PC-9 (cell line): ENCODE measurements around the gene PPP1R7.

Experiments
- EZH2 ChIP-seq: fragments of 200-600 bp; sonication (generic); IDR thresholded peaks from 2 replicates; pipeline ENCODE4 v1.8.0; 2017; ENCODE audit warnings: antibody characterized with exemption, low read depth
- TF ChIP-seq, protein P1 (sequence below): fragments of 200-600 bp; sonication (generic); conservative IDR thresholded peaks from 2 replicates; pipeline ENCODE4 v1.6.1; 2017; ENCODE audit warnings: mixed run types, antibody characterized with exemption, mild to moderate bottlenecking, moderate library complexity

- TF ChIP-seq, protein P1, sequence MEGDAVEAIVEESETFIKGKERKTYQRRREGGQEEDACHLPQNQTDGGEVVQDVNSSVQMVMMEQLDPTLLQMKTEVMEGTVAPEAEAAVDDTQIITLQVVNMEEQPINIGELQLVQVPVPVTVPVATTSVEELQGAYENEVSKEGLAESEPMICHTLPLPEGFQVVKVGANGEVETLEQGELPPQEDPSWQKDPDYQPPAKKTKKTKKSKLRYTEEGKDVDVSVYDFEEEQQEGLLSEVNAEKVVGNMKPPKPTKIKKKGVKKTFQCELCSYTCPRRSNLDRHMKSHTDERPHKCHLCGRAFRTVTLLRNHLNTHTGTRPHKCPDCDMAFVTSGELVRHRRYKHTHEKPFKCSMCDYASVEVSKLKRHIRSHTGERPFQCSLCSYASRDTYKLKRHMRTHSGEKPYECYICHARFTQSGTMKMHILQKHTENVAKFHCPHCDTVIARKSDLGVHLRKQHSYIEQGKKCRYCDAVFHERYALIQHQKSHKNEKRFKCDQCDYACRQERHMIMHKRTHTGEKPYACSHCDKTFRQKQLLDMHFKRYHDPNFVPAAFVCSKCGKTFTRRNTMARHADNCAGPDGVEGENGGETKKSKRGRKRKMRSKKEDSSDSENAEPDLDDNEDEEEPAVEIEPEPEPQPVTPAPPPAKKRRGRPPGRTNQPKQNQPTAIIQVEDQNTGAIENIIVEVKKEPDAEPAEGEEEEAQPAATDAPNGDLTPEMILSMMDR: no peak
- no peak for TF ChIP-seq EZH2
These were observed 44.5 kb downstream of the PPP1R7 start for GRCh38 chr2:241194811-241195210.
